HG03280 (cell line): ENCODE data around the gene KLF1.

Experiments used
- ATAC-seq: cut with Tn5 transposase; IDR thresholded peaks from one replicate; pipeline ENCODE4 v1.9.1; 2021; ENCODE audit warnings: mild to moderate bottlenecking, moderate library complexity; ENCODE audit not compliant: unreplicated experiment

The KLF1 gene

DNA sequence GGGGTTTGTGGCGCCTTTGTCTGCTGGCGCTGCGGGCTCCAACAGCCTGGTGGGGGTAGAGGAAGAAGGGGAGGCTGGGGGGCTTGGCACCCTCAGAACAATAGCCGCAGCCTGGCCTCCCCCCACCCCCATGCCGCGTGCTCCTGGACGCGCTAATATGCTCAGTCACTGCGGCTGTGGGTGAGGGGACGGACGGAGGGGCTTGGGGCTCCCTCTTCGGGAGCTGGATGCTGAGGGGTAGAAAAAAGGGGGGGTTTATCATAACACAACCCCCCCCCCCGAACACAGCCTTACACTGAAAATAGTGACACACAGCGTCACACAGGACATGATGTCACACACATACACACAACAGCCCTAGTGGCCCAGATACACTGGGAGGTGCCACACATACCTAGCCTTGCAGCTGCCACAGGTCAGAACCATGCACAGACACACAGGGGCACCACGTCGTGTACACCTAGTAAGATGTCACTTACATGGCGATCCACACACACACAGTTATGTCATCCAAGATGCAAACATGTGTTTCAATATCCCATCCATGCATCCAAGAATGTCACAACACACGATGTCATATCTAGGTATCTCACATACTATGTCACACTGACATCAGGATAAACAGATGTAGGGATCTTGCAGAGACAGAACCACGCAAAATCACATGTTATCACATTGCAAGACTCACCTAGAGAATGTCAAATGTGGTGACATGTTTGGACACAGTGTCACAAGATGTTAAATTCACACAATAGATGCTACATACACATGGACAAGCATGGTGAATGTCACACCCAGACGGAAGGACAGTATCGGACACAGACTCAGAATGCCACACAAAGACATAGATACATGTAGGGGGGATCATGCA is 47.9 kb downstream of the KLF1 start:
- ATAC-seq: no peak

DNA sequence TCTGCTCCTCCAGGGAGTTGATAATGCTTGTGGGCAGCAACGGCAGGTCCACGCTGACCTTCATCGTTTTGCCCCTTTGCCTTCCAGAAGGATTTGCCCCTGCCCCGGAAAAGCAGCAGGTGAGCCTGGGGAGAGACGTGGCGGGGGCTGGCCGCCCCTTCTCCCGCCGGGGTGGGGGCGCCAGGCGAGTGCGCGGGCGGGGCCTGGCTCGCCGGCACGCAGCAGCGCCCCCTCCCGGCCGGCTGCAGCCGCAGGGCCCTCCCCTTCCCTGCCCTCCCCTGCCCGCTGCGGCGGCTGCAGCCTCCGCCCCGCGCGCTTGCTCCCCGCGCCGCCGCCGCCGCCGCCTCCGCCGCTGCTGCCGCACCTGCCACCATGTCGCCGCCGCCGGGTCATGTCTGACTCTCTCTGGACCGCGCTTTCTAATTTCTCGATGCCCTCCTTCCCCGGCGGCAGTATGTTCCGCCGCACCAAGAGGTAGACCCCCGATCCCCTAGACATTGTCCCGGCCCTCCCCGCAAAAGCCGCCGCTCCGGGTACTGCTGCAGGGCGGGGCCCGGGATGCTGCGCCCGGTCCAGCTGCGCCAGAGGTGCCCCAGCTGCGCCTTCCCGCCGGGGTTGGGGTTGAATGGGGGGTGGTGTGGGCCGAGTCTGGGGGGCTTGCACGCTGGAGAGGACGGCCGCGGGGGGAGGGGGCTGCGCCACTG is 48.7 kb downstream of the KLF1 start, which contains the start of gene MAST1:
Gene MAST1, plus strand, starts transcription at position 334 of the 704 bp plus-strand sequence. Its CDS starts 58 bp downstream, at position 392.
- no peak for ATAC-seq

DNA sequence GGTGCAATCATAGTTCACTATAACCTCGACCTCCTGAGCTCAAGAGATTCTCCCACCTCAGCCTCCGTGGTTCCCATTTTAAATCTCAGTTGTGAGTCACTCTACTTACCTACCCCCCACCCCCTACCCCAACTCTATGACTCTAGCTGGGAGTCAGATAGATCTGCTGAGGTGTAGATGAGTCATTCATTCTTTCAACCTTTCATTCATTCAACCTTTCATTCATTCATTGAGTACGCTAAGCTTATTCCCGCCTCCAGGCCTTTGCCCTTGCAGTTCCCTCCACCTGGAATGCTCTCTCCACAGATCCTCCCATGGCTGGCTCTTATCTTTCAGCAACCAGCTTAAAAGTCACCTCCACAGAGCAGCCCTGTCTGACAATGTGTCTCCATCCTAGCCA is 49.8 kb downstream of the KLF1 start:
- no peak for ATAC-seq

DNA sequence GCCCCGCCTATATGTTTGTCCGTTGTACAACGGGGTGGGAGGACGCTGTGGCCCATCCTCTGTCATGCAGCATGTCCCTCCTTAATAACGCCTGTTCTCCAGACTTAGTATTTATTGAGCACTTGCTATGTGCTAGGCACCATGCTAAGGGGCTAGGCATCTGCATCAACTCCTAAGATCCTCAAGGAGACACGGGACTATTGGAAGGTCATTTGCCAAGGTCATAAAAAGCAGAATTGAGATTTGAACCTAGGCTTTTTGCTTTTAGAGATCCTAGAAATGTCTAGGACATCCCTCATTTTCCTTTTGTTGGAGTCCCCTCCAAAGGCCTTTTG is 50.5 kb downstream of the KLF1 start:
- ATAC-seq: no peak

DNA sequence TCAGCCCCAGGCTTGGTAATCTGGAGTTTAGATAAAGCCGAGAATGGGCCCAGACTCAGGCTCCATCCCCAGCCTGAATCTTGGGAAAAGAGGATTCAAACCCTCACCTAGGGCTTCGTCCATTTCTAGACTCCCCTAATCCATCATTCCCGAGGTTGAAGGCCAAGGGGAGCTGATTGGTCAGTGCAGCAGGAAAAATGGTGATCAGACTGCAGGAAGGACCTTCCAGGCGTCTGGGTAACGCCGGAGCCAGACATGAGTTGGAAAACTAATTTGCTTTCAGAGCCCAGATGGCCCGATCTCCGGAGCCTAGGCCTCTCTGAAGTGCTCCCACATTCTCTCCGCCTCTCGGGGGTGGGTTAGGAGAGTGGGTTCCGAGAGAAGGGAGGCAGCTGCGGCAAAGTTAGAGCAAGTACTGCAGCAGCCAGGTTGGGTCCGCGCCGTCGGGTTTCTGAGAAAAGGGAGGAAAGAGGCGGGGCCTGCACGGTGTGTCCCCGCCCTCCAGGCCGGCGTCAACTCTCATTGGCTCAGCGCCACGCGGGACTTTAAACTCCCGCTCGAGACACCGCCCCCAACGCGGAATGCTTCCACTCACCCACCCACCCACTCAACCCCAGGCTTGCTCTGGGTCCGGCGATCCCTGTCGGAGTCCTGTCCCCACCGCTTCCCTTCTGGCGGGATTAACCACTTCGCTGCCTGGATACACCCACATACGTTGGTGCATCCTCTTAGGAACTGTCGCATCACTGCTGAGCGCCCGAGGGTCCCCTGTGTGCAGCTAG is 51.8 kb downstream of the KLF1 start:
- ATAC-seq: no peak

DNA sequence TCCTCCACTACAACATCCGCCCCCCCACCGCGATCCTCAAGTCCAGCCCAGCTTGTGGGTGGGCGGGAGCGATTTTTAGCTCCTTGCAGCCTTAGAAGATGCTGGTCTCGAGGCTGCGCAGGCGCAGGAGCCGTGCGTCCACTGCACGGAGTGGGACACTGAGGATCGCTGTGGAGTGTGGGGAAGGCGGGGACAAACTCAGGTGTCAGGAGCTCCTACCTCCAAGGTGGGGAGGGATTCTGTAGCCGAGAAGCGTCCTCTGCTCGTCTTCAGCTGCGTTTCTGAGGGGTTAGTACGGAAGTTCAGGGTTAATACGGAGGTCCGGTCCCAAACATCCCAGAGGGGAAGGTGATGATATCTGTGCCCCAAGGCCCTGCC is 52.4 kb downstream of the KLF1 start, which contains the start of gene RTBDN:
Gene RTBDN, minus strand, starts transcription at position 14 of the 378 bp plus-strand sequence. CDS start 4,600 bp downstream, outside the sequence.
- ATAC-seq: no peak
